Pancreas (tissue), 10 donors: ENCODE measurements around the gene CDCP2. TPM values are rescaled to one million over a fixed set of nuclear protein-coding genes. Genes with fewer than 3 reads are reported as not detected.

Source experiments
- ATAC-seq, 4 donors: fragments of 200-7000 bp; cut with Tn5 transposase; one replicate each; pipeline versions ENCODE4 v1.8.0 to v1.9.1; 2020; ENCODE audit warnings: mild to moderate bottlenecking in 4 of 4, moderate library complexity in 4 of 4
- DNase-seq, 6 donors: peaks; one replicate each; pipeline ENCODE4 v3.0.0-alpha.2; 2020
- FAIRE-seq: peaks from 2 replicates; lab custom pipeline; 2012; peaks lifted over from hg19 to GRCh38; lab: Jason Lieb, UNC
- H3K27ac ChIP-seq, 4 donors: fragments of 200-600 bp; sonication (generic); 1 replicate in 3 of 4; 2 replicates in 1 of 4; pipeline versions ENCODE4 v1.5.0 to v1.8.0; 2020
- H3K27me3 ChIP-seq, 4 donors: fragments of 200-600 bp; one replicate each; pipeline ENCODE4 v1.8.0; 2021
- H3K36me3 ChIP-seq, 3 donors: fragments of 200-600 bp; sonication (generic) in 1 of 3; one replicate each; pipeline versions ENCODE4 v1.5.0 to v1.8.0; 2020 to 2021
- H3K4me1 ChIP-seq, 3 donors: fragments of 200-600 bp; one replicate each; pipeline ENCODE4 v1.8.0; 2021
- H3K4me3 ChIP-seq, 4 donors: fragments of 200-600 bp; sonication (generic) in 2 of 4; one replicate each; pipeline versions ENCODE4 v1.5.0 to v1.8.0; 2020 to 2021
- H3K9me3 ChIP-seq, 4 donors: fragments of 200-600 bp; one replicate each; pipeline ENCODE4 v1.8.0; 2021
- WGBS, 2 donors: extraction: QIAGEN DNeasy Blood & Tissue Kit; methylation state at CpG; one replicate each; pipeline ENCODE4 v1.1.7; 2013; 5-methylcytosine and 5-hydroxymethylcytosine counted together
- intact Hi-C, 3 donors: fragments of 100-400 bp; cut with DNase I; formaldehyde crosslinking; loops; one replicate each; pipeline versions ENCODE4 v1.11.1 to v1.14.2; 2022
- polyA plus RNA-seq, 2 donors: library from polyadenylated mRNA; stranded (reverse); fragments of 200-250 nt; gene quantifications; one replicate each; pipeline ENCODE4 v1.2.3, GENCODE V29; 2013
- total RNA-seq, 6 donors: library from RNA; stranded (reverse); fragmentation: NEBNext Ultra II Directional in 4 of 6; extraction: Animal tissue kit (Norgen Biotek cat#: 25700) in 4 of 6; gene quantifications; one replicate each; pipeline versions ENCODE4 v1.2.1 to v1.2.4, GENCODE V29; 2021 to 2023
- TF ChIP-seq, protein P1 (sequence below), 4 donors: fragments of 200-600 bp; sonication (generic) in 3 of 4; IDR thresholded peaks; one replicate each; pipeline versions ENCODE4 v1.5.0 to v1.8.0; 2021; ENCODE audit warnings: antibody characterized with exemption in 4 of 4
- donor health status: healthy with polysubstance abuse.
- donor health status: DM: no; HTN: no; CAD: no; lungs with moderate emphysema.
- donor health status: DM: no; HTN: no; CAD: no.
- donor health status: control.
- donor health status: control.
- donor health status: Bipolar disorder and iron deficiency.
- donor health status: DM: yes; HTN: yes; CAD: no.
- donor health status: DM: no; HTN: no; CAD: no.
- donor health status: DM: no; HTN: no; CAD: no.
- donor health status: DM: yes; HTN: yes; CAD: no.

The CDCP2 gene
- total and polyA plus RNA-seq, 8 donors, result 0.08 TPM; not detected in 7

- Histone ChIP-seq H3K36me3 (no peaks in the 10 kb centered on the region), H3K4me1 (peaks cover 0 to 8% (median 7%) of the 10 kb centered on the region in 3 donors), H3K9me3 (no peaks in the 10 kb centered on the region), H3K27me3 (no peaks in the 10 kb centered on the region), H3K4me3 (no peak overlapping the region), H3K27ac (no peak overlapping the region)
- FAIRE-seq (no peak), ATAC-seq (no peak), DNase-seq (no peak)
- intact Hi-C loops, result no loop called here
- WGBS, 2 donors, result 83 to 93% methylated on average over 5 of the region's 5 CpGs
- TF ChIP-seq, protein P1, sequence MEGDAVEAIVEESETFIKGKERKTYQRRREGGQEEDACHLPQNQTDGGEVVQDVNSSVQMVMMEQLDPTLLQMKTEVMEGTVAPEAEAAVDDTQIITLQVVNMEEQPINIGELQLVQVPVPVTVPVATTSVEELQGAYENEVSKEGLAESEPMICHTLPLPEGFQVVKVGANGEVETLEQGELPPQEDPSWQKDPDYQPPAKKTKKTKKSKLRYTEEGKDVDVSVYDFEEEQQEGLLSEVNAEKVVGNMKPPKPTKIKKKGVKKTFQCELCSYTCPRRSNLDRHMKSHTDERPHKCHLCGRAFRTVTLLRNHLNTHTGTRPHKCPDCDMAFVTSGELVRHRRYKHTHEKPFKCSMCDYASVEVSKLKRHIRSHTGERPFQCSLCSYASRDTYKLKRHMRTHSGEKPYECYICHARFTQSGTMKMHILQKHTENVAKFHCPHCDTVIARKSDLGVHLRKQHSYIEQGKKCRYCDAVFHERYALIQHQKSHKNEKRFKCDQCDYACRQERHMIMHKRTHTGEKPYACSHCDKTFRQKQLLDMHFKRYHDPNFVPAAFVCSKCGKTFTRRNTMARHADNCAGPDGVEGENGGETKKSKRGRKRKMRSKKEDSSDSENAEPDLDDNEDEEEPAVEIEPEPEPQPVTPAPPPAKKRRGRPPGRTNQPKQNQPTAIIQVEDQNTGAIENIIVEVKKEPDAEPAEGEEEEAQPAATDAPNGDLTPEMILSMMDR (IDR thresholded peaks at IDR 0.05), result no peak
These were observed 1.8 kb downstream of the CDCP2 start for GRCh38 chr1:54151013-54151412.

GRCh38 chr1:54149734-54150133, 3.1 kb downstream of the CDCP2 start:
- no peaks in the 10 kb centered on the region for H3K9me3 ChIP-seq
- H3K4me3 ChIP-seq, result no peak overlapping the region
- 92 to 100% methylated on average over 3 of the region's 3 CpGs for WGBS, 2 donors
- no peak overlapping the region for H3K27ac ChIP-seq
- TF ChIP-seq, protein P1 (IDR thresholded peaks at IDR 0.05), result no peak
- DNase-seq, result no peak
- H3K36me3 ChIP-seq, result no peaks in the 10 kb centered on the region
- H3K4me1 ChIP-seq, result peaks cover 0 to 8% (median 7%) of the 10 kb centered on the region in 3 donors
- intact Hi-C loops, result no loop called here
- no peaks in the 10 kb centered on the region for H3K27me3 ChIP-seq
- FAIRE-seq, result no peak
- no peak for ATAC-seq

DNA sequence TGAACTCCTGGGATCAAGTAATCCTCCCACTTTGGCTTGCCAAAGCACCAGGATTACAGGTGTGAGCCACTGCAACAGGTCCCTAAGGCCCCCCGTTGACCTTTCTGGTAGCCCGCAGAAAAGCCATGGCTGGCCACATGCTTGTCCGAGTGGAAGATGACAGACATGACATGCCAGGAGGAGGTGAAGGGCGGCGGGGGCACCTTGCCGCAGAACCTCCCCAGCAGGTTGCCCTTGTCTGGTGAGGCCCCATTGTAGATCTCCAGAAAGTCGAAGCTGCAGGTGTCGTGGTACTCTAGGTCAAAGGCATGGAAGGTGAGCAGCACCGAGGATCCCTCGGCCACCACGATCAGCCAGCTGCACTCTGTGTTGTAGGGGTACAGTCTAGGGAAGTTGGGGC, 8.4 kb downstream of the CDCP2 start:
- ATAC-seq (no peak), DNase-seq (no peak), FAIRE-seq (no peak)
- Histone ChIP-seq H3K4me1 (no peaks in the 10 kb centered on the region), H3K36me3 (no peaks in the 10 kb centered on the region), H3K9me3 (no peaks in the 10 kb centered on the region), H3K4me3 (no peak overlapping the region), H3K27ac (no peak overlapping the region), H3K27me3 (no peaks in the 10 kb centered on the region)
- intact Hi-C loops, result no loop called here
- 91 to 95% methylated on average over 11 of the region's 11 CpGs for WGBS, 2 donors
- TF ChIP-seq, protein P1 (IDR thresholded peaks at IDR 0.05), result no peak

- ATAC-seq, result no peak
These were observed 10.5 kb downstream of the CDCP2 start for GRCh38 chr1:54142146-54142900.

More at GRCh38 chr1:54142146-54142900, 10.5 kb downstream of the CDCP2 start:
- Histone ChIP-seq H3K9me3 (no peaks in the 10 kb centered on the region), H3K27ac (no peak overlapping the region), H3K36me3 (no peaks in the 10 kb centered on the region), H3K27me3 (no peaks in the 10 kb centered on the region), H3K4me1 (no peaks in the 10 kb centered on the region), H3K4me3 (no peak overlapping the region)
- DNase-seq, result no peak
- no peak for FAIRE-seq
- intact Hi-C loops, result no loop called here
- TF ChIP-seq, protein P1 (IDR thresholded peaks at IDR 0.05), result no peak
- 74 to 76% methylated on average over 9 of the region's 9 CpGs for WGBS, 2 donors
